MM.1S (cell line): Measurements from ENCODE around the gene DNAI1.

ENCODE experiments used
- DNase-seq: peaks from one replicate; pipeline ENCODE4 v3.0.0-alpha.2; 2015
- H2AFZ ChIP-seq: fragments of 300-600 bp; sonication (generic); 2 replicates; pipeline ENCODE4 v1.6.0; 2016; ENCODE audit warnings: antibody characterized with exemption, low read length
- H3F3A ChIP-seq: fragments of 300-600 bp; sonication (generic); 2 replicates; pipeline ENCODE4 v1.6.1; 2016; ENCODE audit warnings: mild to moderate bottlenecking, antibody characterized with exemption, low read length, moderate library complexity, mixed read lengths; ENCODE audit not compliant: insufficient read depth
- H3K27ac ChIP-seq: fragments of 300-600 bp; sonication (generic); 2 replicates; pipeline ENCODE4 v1.5.1; 2016; ENCODE audit warnings: mild to moderate bottlenecking, low read length
- H3K27me3 ChIP-seq: fragments of 300-600 bp; sonication (generic); replicated peaks from 2 replicates; pipeline ENCODE4 v1.6.0; 2016; ENCODE audit warnings: low read length; ENCODE audit not compliant: insufficient read depth
- H3K36me3 ChIP-seq: fragments of 300-600 bp; sonication (generic); replicated peaks from 2 replicates; pipeline ENCODE4 v1.6.1; 2016; ENCODE audit warnings: mild to moderate bottlenecking, low read length, mixed read lengths; ENCODE audit not compliant: insufficient read depth
- H3K4me1 ChIP-seq: fragments of 300-600 bp; sonication (generic); 2 replicates; pipeline ENCODE4 v1.6.1; 2016; ENCODE audit warnings: low read length, mixed read lengths
- H3K4me2 ChIP-seq: fragments of 300-600 bp; sonication (generic); 2 replicates; pipeline ENCODE4 v1.6.0; 2016; ENCODE audit warnings: low read depth, low read length
- H3K4me3 ChIP-seq: fragments of 300-600 bp; sonication (generic); 2 replicates; pipeline ENCODE4 v1.5.1; 2016; ENCODE audit warnings: low read length, mixed read lengths
- H3K79me2 ChIP-seq: fragments of 300-600 bp; sonication (generic); 2 replicates; pipeline ENCODE4 v1.6.1; 2016; ENCODE audit warnings: mixed run types, low read length, mixed read lengths
- H3K9ac ChIP-seq: fragments of 300-600 bp; sonication (generic); 2 replicates; pipeline ENCODE4 v1.6.1; 2016; ENCODE audit warnings: low read length, mixed read lengths
- H3K9me2 ChIP-seq: fragments of 300-600 bp; sonication (generic); replicated peaks from 2 replicates; pipeline ENCODE4 v1.6.1; 2016; ENCODE audit warnings: mild to moderate bottlenecking, low read length, mixed read lengths; ENCODE audit not compliant: insufficient read depth
- H3K9me3 ChIP-seq: fragments of 300-600 bp; sonication (generic); replicated peaks from 2 replicates; pipeline ENCODE4 v1.6.1; 2016; ENCODE audit warnings: mild to moderate bottlenecking, low read length, mixed read lengths; ENCODE audit not compliant: insufficient read depth
- H4K20me1 ChIP-seq: fragments of 300-600 bp; sonication (generic); 2 replicates; pipeline ENCODE4 v1.6.1; 2016; ENCODE audit warnings: mild to moderate bottlenecking, low read length, moderate library complexity, mixed read lengths; ENCODE audit not compliant: insufficient read depth
- EZH2 ChIP-seq: fragments of 300-600 bp; sonication (generic); optimal IDR thresholded peaks from 2 replicates; pipeline ENCODE3; 2017; ENCODE audit warnings: low read depth, mild to moderate bottlenecking, antibody characterized with exemption, low read length, mixed read lengths
- EZH2phosphoT487 ChIP-seq: fragments of 300-600 bp; sonication (generic); IDR thresholded peaks from 2 replicates; pipeline ENCODE4 v1.6.1; 2018; ENCODE audit warnings: antibody characterized with exemption, low read length
- TF ChIP-seq, protein P1 (sequence below): fragments of 300-600 bp; sonication (generic); IDR thresholded peaks from 2 replicates; pipeline ENCODE4 v1.5.1; 2016; ENCODE audit warnings: antibody characterized with exemption, low read length, mixed read lengths

The DNAI1 gene

DNA sequence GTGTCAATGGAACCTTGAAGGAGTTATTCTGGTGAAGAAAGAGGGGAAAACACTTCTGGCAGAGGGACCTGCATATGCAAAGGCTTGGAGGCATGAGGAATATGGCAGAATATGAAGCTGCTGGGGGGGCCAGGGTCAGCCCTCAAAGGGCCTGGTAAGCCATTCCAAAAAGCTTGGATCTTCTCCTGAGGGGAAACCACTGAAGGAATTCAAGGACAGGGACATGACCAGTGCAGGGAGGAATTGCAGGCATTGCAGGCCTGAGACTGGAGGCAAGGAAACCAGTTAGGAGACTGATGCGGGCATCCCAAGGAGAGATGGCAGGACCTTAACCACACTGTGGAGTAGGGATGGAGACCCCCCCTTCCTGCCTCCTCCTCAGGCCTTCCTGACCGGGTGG is 42.8 kb downstream of the DNAI1 start:
- no peak overlapping the region for H3K4me3 ChIP-seq
- no peak overlapping the region for H3K27ac ChIP-seq
- TF ChIP-seq EZH2phosphoT487 (no peak), EZH2 (no peak)
- TF ChIP-seq, protein P1, sequence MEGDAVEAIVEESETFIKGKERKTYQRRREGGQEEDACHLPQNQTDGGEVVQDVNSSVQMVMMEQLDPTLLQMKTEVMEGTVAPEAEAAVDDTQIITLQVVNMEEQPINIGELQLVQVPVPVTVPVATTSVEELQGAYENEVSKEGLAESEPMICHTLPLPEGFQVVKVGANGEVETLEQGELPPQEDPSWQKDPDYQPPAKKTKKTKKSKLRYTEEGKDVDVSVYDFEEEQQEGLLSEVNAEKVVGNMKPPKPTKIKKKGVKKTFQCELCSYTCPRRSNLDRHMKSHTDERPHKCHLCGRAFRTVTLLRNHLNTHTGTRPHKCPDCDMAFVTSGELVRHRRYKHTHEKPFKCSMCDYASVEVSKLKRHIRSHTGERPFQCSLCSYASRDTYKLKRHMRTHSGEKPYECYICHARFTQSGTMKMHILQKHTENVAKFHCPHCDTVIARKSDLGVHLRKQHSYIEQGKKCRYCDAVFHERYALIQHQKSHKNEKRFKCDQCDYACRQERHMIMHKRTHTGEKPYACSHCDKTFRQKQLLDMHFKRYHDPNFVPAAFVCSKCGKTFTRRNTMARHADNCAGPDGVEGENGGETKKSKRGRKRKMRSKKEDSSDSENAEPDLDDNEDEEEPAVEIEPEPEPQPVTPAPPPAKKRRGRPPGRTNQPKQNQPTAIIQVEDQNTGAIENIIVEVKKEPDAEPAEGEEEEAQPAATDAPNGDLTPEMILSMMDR, result no peak
- no peak for DNase-seq
- H3K36me3 ChIP-seq, result no peaks in the 10 kb centered on the region
- H3K79me2 ChIP-seq, result no peaks in the 10 kb centered on the region
- no peak overlapping the region for H2AFZ ChIP-seq
- H3K9me3 ChIP-seq, result no peaks in the 10 kb centered on the region
- no peak overlapping the region for H3K4me2 ChIP-seq
- no peaks in the 10 kb centered on the region for H3K4me1 ChIP-seq
- H3K9ac ChIP-seq, result no peak overlapping the region
- no peaks in the 10 kb centered on the region for H4K20me1 ChIP-seq
- H3F3A ChIP-seq, result no peaks in the 10 kb centered on the region
- no peaks in the 10 kb centered on the region for H3K9me2 ChIP-seq
- H3K27me3 ChIP-seq, result peaks cover 18% of the 10 kb centered on the region

DNA sequence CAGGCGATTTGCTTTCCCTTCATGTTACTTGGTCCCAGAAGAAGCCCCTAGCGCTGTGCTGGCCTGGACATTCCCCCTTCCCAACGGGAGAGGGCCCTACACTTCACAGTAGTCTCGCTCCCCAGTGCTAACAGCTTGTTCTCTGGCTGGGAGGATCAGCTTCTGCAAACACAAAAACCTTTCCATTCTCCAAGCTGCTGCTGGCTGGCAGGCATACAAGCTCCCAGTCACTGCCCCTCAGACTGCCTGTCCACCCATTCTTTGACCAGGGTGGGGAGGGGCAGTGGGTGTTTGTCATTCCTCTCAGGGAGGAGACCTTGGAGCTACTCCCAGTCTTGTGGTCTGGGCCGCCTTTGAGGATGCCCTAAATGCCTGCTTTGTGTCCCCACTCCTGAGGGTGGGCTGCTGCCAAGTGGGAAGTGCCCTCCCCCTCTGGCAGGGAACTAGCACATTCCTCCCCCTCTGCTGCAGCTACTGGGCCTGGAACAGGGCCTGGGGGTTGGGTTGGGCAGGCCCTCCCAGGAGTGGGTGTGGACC is 43.4 kb downstream of the DNAI1 start:
- no peaks in the 10 kb centered on the region for H3F3A ChIP-seq
- H3K79me2 ChIP-seq, result no peaks in the 10 kb centered on the region
- H3K4me2 ChIP-seq, result no peak overlapping the region
- H4K20me1 ChIP-seq, result no peaks in the 10 kb centered on the region
- no peak for TF ChIP-seq EZH2phosphoT487
- TF ChIP-seq, protein P1, result no peak
- no peak for TF ChIP-seq EZH2
- H3K27ac ChIP-seq, result no peak overlapping the region
- no peaks in the 10 kb centered on the region for H3K9me3 ChIP-seq
- DNase-seq, result no peak
- H3K27me3 ChIP-seq, result peaks cover 18% of the 10 kb centered on the region
- no peak overlapping the region for H2AFZ ChIP-seq
- no peaks in the 10 kb centered on the region for H3K36me3 ChIP-seq
- H3K9me2 ChIP-seq, result no peaks in the 10 kb centered on the region
- H3K4me1 ChIP-seq, result no peaks in the 10 kb centered on the region
- H3K9ac ChIP-seq, result no peak overlapping the region
- no peak overlapping the region for H3K4me3 ChIP-seq

- no peak overlapping the region for H3K4me2 ChIP-seq
- H3K4me3 ChIP-seq, result no peak overlapping the region
- H3K9me2 ChIP-seq, result no peaks in the 10 kb centered on the region
- no peaks in the 10 kb centered on the region for H3F3A ChIP-seq
- H3K36me3 ChIP-seq, result no peaks in the 10 kb centered on the region
- no peak overlapping the region for H2AFZ ChIP-seq
- H3K27ac ChIP-seq, result no peak overlapping the region
- DNase-seq, result no peak
- H3K4me1 ChIP-seq, result no peaks in the 10 kb centered on the region
- no peaks in the 10 kb centered on the region for H3K79me2 ChIP-seq
- H3K9me3 ChIP-seq, result no peaks in the 10 kb centered on the region
- H3K9ac ChIP-seq, result no peak overlapping the region
- peaks cover 18% of the 10 kb centered on the region for H3K27me3 ChIP-seq
- TF ChIP-seq EZH2phosphoT487, result no peak
- no peak for TF ChIP-seq EZH2
- TF ChIP-seq, protein P1, result no peak
- H4K20me1 ChIP-seq, result no peaks in the 10 kb centered on the region
Observed at GRCh38 chr9:34502471-34502870, 43.9 kb downstream of the DNAI1 start.
